Testis (tissue), 2 donors: Measurements from ENCODE around the gene EXOC1L.

Experiments
- POLR2A ChIP-seq: fragments of 450-650 bp; IDR thresholded peaks from one replicate; pipeline ENCODE4 v1.6.1; 2017; ENCODE audit warnings: antibody characterized with exemption, mild to moderate bottlenecking, moderate library complexity
- TF ChIP-seq, protein P1 (sequence below), 3 experiments: fragments of 450-650 bp in 2 of 3; fragments of 200-600 bp in 1 of 3; sonication (generic) in 1 of 3; IDR thresholded peaks; one replicate each; pipeline ENCODE4 v1.5.1; 2016 to 2019; ENCODE audit warnings: antibody characterized with exemption in 3 of 3, mild to moderate bottlenecking in 2 of 3, moderate library complexity in 1 of 3

DNA sequence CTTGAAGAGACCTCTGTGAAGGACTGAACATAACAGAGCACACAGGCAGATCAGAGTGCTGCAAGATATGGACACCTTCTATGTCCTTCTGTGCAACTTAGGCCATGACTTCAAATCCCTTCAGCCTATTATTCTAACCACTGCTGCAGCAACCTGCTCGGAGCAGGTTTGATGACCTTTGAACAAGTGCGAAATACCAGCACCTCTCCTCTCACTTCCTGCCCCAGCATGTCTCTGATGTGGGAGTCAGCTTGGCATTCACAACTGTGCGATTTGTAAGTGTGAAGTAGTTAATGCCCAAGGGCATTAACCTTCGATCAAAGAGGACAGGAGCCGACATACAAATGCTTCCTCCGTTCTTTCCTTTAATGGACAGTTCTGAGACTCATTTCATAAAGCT, 32.3 kb downstream of the EXOC1L start:
- TF ChIP-seq, protein P1, sequence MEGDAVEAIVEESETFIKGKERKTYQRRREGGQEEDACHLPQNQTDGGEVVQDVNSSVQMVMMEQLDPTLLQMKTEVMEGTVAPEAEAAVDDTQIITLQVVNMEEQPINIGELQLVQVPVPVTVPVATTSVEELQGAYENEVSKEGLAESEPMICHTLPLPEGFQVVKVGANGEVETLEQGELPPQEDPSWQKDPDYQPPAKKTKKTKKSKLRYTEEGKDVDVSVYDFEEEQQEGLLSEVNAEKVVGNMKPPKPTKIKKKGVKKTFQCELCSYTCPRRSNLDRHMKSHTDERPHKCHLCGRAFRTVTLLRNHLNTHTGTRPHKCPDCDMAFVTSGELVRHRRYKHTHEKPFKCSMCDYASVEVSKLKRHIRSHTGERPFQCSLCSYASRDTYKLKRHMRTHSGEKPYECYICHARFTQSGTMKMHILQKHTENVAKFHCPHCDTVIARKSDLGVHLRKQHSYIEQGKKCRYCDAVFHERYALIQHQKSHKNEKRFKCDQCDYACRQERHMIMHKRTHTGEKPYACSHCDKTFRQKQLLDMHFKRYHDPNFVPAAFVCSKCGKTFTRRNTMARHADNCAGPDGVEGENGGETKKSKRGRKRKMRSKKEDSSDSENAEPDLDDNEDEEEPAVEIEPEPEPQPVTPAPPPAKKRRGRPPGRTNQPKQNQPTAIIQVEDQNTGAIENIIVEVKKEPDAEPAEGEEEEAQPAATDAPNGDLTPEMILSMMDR (IDR thresholded peaks at IDR 0.05) = no peak
- no peak for TF ChIP-seq POLR2A
